ENCODE data around the gene CCDC116.
"Not testable (repeated sequence)": the region's sequence is repeated elsewhere in the genome, so short reads cannot be mapped to it uniquely, and the experiment has no call there.

CCDC116 gene

DNA sequence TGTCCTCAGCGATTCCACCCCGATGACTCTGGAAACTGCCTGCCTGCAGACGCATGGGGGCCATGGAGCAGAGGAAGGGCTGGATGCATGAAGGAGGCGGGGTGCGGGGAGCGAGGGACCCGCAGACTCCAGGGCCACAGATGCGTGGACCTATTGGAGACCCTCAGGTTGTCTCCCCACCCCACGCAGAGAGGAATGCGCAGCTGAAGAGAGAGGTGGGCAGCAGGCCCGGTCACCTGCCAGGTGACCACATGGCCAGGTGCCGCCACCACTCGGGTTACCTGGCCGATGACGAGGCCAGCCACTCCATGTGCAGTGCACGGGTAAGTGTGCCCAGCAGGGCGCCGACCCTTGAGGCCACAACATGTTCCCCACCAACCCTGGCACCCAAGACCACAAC lies 371 bp downstream of the CCDC116 start:
- no peak for DNase-seq

DNA sequence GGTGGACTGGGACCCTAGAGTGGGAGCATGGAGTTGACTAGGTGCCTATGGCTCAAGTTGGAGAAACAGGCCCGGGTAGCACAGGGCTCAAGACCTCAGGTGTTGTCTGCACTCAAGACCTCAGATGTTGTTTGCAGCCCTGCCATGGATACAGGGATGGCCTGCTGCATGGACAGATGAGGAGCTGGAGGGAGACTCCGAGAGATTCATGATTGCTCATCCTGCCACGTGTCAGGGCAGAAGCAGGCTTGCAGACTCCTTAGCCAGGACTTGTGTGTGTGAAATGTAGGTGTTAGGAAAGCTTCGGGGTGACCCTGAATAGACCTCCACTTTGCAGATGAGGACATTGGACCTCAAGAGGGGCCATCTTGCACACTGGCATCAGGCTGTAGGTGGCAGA lies 921 bp downstream of the CCDC116 start:
- no peak for DNase-seq

DNA sequence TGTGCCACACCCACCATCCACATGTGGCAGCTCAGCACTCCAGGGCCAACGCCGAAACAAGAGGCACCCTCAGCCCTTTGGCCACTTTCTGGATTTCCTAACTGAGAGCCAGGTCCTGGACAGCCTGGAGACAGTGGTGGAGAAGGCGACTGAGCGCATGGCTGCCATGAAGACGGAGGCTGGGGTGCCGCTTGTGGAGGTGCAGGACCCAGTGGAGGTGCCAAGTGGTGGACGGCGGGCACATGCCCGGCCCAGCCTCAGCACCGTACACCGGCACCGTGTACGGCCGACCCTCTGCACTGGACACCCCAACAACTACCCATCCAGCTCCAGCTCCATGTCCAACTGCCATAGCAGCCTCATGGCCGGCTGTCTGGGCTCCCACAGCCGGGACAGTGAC lies 1.5 kb downstream of the CCDC116 start:
- DNase-seq: no peak

DNA sequence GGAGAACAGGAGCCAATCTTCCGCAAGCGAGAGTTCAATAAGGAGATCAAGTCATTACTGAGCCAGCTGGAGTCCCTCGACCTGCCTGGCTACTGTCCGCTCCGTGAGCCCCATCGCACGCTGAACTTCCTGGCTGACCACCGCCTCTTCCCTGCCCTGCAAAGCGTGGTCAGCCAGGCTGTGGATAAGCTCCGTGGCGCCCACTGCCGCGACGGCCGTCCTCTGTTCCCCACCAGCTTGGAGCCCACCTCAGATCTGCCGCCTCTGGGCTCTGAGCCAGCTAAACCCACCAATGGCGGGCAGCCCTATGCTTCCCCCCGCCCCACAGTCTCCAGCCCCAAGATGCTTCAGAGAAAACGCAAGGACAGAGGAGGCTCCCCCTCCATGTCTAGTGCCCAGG lies 2.3 kb downstream of the CCDC116 start:
- no peak for DNase-seq

DNA sequence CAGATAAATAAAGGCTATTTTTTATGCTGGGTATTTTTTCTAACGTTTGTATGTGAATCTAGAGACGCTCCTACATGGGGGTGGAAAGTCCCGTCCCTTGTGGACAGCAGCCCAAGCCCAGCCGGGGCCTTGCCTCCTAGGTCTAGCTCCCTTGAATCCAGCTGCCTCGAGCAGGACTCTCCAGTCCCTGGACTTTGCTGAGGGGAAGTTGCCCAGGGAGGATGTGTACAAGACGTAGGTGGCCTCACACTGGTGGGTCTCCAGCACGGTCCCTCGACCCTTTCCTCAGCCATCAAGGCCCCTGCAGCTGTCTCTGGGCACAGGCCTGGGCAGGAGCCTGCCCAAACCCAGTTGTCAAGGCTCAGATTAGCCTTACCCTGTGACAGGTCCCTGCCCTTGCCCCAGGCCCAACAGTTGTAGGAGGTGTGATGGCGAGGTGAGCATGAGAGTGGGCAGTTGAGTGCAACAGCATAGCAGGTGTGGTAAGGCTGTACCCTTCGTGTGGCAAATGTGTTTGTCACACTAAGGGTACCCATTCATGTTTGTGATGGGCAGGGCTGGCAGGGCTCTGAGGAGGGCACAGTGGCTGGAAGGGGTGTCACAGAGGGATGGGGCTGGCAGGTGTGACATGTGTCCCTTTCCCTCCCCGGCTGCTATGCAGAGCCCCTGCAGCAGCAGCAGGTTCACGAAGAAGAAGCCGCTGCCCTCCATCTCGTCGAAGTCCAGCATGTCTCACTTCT lies 3.4 kb downstream of the CCDC116 start:
- no peak for DNase-seq

DNA sequence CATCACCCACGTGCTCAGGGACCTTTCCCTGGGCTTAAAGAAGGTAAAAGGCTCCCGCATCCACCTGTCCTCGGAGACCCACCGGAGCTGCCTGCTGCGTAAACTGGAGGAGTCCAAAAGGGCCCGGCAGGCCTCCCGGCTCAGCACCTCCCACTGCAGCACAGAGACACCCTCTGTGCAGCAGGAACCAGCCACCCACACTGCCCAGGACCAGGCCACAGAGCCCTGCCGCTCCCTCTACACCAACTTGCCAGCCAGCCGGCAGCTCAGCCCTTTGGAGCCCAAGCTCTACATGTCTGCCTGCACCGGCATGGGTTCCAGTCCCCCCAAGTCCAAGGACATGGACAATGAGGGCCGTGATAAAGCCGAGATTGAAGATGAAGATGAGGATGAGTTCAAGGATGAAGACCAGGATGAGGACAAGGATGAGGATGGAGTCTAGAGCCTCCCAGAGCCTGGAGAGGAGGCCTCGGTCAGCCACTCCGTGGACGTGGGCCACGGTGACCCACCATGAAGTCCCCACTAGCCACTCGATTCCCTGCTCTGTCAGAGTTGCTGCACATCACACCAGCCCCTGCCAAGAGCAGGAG lies 4.2 kb downstream of the CCDC116 start:
- no peak for DNase-seq

DNA sequence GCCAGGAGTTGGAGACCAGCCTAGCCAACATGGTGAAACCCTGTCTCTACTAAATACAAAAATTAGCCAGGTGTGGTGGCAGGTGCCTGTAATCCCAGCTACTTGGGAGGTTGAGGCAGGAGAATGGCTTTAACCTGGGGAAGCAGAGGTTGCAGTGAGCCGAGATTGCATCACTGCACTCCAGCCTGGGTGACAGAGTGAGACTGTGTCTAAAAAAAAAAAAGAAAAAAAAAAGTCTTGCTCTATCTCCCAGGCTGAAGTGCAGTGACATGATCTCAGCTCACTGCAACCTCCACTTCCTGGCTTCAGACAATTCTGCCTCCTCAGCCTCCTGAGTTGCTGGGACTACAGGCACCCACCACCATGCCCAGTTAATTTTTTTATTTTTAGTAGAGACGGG lies 4.9 kb downstream of the CCDC116 start:
- not testable (repeated sequence) for DNase-seq

DNA sequence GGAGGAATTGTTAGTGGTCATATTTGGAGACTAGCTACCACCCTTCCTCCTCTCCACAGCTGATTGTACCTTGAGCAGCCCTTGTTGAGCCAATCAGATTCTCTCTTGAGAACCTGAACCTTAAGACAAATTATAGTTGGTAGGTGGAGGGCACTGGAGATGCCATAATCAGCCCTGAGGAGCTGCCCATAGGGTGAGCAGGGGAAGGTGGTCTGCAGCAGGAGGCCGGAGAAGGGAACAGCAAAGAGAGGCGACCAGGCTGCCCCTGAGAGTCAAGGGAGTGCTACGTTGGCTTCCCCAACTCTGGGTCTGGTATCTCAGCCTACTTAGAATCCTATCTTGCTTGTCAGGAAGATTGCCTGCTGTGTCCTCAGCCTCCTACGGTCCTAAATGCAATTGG lies 6.8 kb downstream of the CCDC116 start:
- DNase-seq: no peak

DNA sequence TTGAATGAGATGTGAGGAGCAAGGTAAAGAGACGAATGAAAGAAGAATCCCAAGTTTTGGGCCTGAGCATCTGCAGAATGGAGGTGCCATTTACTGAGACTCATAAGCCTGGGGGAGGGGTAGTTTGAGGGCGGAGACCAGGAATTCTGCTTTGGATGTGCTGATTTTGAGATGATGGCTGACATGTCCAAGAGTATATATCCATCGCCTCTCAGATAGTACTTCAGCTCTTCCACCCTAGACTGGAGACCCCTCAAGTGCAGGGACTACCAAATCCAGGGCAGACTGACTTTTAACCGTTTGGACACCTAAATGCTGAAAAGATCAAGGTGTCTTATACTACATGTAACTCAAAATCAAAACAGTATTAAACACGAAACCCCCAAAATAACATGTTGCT lies 8.2 kb downstream of the CCDC116 start:
- no peak for DNase-seq

DNA sequence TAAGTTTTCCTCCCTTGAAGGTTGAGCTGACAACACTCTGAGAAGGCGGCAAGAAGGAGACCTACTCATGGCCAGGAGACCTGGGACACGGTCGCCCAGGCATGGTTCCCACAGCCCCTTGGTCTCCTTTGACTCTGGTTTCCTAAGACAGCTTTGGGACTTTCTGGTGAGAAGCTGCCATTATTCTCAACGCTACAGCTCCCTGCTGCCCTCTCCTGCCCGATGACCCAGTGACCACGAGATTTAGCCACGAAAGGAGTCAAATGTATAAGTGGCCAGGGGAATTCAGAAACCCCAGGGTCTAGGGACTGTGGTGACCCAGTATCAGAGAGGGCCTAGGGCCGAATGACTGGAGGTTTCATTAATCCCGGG lies 8.8 kb downstream of the CCDC116 start:
- no peak for DNase-seq

DNA sequence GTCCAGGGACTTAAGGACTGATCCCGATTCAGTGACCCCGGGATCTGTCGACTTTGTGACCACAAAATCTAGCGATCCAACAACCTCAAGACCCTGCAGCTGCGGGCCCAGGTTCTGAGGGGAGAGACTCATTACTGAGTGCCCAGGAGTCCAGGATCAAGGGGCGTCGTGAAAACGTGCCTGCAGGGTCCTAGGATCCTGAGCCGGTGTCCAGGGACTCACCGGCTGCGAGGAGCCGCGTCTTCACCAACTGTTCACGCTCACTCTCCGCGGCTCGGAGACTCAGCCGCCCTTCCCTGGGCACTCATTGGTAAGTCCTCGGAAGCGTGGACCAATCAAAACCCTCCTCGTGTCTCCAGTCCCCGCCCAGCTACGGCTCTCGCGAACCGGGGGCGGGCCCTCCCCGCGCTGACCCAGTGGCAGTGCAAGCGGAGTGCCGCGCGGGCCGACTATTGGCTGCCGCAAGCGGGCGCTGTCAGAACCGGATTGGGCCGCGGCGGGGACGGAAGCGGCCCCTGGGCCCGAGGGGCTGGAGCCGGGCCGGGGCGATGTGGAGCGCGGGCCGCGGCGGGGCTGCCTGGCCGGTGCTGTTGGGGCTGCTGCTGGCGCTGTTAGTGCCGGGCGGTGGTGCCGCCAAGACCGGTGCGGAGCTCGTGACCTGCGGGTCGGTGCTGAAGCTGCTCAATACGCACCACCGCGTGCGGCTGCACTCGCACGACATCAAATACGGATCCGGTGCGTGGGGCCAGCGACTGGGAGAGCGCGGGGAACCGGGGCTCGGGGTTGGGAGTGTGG lies 9.4 kb downstream of the CCDC116 start, which contains the start of gene SDF2L1:
TSS of gene SDF2L1 (plus strand) at position 514 of the 795 bp plus-strand sequence. CDS start at position 549, 35 bp downstream.
- DNase-seq: peak; percentile 89

DNA sequence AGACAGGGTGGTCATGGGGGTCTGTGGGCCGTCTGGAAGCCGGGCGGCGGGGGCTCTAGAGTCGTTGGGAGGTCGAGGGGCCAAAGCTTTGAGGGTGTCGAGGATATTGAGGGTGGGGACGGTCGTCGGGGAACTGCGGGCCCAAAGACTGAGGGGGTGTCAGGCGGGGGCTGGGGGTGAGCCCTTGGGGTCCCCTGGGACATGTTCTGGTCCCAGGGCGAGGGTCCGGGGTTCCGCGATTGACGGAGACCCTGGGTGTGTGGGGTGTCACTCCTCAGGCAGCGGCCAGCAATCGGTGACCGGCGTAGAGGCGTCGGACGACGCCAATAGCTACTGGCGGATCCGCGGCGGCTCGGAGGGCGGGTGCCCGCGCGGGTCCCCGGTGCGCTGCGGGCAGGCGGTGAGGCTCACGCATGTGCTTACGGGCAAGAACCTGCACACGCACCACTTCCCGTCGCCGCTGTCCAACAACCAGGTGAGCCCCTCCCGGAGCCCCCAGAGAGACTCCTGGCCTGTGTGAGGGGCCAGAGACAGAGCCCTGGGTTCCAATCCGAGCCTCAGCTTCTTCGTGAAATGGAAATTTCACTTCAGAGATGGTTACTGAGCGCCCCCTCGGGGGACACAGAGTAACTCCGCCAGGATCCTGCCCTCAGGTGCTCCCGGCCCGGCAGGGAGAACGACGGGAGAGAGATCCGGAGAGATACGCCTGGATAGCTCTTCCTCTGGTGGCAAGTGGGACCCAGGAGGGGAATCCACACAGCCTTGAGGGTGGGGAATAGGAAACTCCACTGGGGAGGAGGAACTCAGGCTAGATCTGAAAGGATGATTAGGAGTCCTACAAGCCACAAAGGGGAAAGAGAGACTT lies 10.3 kb downstream of the CCDC116 start:
- DNase-seq: no peak

DNA sequence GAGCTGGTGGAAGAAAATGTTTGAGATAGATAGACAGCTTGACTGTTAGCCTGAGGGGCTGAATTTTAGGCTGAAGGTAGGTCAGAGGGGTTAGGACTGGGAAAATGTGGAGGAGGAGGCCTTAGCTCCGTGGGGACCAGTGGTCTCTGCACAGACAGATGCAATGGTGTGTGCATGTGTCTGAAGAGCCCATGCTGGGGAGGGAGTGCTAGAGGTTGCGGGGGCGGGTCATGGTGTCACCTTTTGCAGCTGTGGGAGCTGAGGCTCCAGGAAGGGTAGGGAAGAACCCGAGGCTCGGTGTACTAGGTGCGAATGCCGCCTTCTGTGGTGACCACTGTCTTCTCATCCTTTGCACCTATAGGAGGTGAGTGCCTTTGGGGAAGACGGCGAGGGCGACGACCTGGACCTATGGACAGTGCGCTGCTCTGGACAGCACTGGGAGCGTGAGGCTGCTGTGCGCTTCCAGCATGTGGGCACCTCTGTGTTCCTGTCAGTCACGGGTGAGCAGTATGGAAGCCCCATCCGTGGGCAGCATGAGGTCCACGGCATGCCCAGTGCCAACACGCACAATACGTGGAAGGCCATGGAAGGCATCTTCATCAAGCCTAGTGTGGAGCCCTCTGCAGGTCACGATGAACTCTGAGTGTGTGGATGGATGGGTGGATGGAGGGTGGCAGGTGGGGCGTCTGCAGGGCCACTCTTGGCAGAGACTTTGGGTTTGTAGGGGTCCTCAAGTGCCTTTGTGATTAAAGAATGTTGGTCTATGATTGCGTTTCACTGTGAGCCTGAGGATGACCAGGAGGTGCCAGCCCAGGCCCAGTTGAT lies 11.2 kb downstream of the CCDC116 start:
- no peak for DNase-seq

DNA sequence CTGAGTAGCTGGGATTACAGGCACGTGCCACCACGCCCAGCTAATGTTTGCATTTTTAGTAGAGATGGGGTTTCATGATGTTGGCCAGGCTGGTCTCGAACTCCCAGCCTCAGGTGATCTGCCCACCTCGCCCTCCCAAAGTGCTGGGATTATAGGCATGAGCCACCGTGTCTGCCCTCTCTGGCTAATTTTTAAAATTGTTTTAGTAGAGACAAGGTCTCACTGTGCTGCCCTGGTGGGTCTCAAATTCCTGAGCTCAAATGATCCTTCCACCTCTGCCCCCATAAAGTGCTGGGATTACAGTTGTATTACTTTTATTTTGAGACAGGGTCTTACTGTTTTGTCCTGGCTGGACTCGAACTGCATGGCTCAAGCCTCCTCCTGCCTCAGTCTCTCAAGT lies 13.0 kb downstream of the CCDC116 start:
- DNase-seq: not testable (repeated sequence)

DNA sequence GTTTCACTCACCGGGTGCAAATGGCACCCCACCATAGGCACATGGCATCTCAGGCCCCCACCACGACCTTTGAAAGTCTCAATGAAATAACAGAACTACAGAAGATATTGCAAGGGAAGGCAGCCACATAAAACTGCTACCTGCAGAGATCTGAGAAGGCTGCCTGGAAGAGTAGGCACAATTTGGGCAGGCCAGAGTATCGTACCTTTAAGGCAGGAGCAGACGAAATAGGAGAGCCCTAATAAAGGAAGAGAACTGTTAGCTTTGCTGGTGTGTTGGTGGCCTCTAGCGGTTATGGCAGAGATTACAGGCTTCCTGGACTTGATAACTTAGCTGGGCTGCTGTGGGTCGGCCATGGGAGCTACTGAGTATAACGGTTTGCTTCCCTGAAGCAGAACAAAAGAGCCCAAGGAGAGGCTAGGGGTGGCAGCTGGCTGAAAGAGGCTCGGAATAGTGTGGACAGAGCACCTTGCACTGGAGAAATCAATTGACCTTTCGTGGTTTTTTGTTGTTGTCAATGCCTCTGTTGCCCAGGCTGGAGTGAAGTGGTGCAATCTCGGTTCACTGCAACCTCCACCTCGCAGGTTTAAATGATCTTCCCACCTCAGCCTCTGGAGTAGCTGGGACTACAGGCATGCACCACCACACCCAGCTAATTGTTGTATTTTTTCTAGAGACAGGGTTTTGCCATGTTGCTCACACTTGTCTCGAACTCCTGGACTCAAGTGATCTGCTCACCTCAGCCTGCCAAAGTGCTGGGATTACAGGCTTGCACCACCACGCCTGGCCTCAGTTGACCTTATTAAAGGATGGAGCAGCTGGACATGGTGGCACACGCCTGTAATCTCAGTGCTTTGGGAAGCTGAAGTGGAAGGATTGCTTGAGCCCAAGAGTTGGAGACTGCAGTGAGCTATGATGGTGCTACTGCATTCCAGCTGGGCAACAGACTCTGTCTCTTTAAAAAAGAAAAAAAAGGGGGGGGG lies 14.3 kb downstream of the CCDC116 start:
- DNase-seq: no peak

DNA sequence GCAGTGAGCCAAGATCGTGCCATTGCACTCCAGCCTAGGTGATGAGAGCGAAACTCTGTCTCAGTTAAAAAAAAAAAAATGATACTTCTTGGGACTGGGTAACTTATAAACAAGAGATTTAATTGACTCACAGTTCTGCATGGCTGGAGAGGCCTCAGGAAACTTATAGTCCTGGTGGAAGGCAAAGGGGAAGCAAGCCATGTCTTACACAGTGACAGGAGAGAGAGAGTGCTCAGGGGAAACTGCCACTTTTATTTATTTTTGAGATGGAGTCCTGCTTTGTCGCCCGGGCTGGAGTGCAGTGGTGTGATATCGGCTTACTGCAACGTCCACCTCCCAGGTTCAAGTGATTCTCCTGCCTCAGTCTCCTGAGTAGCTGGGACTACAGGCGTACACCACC lies 17.7 kb downstream of the CCDC116 start:
- DNase-seq: no peak

DNA sequence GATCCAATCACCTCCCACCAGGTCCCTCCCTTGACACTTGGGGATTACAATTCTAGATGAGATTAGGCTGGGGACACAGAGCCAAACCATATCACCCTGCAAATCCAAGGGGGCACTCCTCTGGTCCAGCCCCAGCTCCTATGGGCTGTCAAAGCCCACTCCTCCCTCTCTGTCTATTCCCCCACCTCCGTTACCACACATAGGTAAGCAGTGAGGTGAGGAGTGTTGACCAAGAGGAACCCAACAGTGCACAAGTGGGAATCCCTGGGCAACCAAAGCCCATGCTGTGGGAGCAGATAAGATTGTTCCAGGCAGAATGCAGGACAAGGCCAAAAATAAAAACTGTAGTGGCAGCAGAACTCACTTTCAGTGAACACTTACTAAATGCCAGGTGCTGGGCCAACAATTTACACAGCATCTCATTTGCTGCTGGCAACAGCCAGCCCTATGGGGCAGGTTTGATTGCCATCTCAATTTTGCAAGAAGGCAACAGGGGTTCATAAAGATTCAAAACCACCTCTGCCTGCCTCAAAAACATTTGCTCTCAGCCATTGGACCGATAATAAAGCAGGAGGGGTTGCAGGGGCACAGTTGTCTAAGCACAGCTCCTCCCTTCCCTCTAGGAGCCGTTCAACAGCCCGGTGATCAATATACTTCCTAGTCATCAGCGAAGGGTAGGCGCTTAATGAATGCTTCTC lies 18.4 kb downstream of the CCDC116 start:
- no peak for DNase-seq

DNA sequence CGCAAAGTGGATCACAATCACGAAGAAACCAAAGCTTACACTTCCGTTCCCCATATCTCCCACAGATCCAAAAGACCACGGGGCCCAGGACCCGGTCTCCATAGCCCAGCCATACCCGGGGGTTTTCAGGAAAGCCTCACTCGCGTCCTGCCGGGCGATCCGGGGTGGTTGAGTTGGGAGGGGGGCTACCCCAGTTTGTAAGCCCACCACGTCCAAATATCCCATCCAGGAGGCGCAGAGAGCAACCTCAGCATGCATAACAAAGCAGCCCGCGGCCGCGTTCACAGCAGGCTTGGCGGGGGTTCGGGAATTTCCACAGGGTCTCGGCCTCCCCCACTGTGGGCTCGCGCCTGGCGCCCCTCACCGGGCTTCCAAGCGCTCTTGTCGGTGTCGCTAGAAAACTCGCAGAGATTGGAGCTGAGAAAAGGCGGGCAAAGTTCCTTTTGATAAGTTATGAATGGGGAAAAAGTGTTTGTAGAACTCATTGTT lies 19.0 kb downstream of the CCDC116 start:
- no peak for DNase-seq

DNA sequence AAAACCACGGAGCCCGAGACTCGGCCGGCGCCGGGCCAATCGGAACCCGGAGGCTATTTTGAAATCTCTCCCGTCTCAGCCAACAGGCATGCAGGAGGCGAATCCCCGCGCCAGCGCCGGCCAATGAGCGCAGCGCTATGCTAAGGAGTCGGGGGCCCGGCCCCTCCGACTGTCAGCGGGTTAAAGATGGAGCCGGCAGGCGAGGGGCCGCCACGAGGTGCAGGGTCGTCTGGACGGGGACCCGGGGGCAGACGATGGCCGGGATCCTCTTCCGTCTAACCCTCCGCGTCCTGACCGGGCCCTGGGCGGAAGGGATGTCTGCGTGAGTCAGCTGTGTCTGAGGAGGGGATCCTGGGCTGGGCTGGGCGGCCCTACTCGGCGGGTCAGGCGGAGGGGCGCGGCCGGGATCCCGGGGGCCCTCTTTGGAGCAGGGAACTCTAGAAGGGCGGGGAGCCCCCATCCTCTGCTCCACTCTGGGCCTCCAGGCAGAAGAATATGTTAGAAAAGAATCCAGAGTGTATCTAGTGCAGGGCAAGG lies 19.5 kb downstream of the CCDC116 start:
- DNase-seq: no peak
